ENCODE measurements around the gene KCNQ1.

KCNQ1 gene

GRCh38 chr11:2793701-2794045 lies 348.9 kb downstream of the KCNQ1 start:
- no peak for DNase-seq (ENCODE audit: low read depth in 2 of 2)

GRCh38 chr11:2794046-2794967 lies 349.5 kb downstream of the KCNQ1 start:
- no peak for DNase-seq (ENCODE audit: low read depth in 2 of 2)

- no peak for DNase-seq (ENCODE audit: low read depth in 2 of 2)
These were observed 350.1 kb downstream of the KCNQ1 start for GRCh38 chr11:2794968-2795322.

- DNase-seq (ENCODE audit: low read depth in 2 of 2) = no peak
These were observed 350.7 kb downstream of the KCNQ1 start for GRCh38 chr11:2795491-2795991.

DNA sequence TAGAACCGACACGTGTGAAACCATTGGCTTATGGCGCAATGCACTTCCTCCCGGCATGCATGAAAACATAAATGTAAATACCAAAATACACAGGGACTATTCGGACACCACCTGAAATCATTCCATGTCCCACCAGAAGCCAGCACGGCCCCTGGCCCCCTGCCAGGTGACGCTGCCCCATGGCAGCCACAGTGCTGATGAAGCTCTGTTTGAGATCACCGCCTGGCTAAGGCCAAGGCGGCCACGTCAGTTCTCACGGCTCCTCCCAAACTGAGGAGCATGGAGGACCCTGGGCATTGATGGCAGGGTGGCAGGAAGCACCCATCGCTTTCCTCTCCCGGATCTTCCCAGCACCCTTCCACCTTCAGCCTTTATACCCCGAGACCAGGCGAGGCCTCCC lies 351.3 kb downstream of the KCNQ1 start:
- no peak for DNase-seq (ENCODE audit: low read depth in 2 of 2)

GRCh38 chr11:2796508-2797113 lies 351.8 kb downstream of the KCNQ1 start:
- no peak for DNase-seq (ENCODE audit: low read depth in 2 of 2)

- DNase-seq (ENCODE audit: low read depth in 2 of 2) = no peak
These were observed 352.4 kb downstream of the KCNQ1 start for GRCh38 chr11:2797121-2797711.

DNA sequence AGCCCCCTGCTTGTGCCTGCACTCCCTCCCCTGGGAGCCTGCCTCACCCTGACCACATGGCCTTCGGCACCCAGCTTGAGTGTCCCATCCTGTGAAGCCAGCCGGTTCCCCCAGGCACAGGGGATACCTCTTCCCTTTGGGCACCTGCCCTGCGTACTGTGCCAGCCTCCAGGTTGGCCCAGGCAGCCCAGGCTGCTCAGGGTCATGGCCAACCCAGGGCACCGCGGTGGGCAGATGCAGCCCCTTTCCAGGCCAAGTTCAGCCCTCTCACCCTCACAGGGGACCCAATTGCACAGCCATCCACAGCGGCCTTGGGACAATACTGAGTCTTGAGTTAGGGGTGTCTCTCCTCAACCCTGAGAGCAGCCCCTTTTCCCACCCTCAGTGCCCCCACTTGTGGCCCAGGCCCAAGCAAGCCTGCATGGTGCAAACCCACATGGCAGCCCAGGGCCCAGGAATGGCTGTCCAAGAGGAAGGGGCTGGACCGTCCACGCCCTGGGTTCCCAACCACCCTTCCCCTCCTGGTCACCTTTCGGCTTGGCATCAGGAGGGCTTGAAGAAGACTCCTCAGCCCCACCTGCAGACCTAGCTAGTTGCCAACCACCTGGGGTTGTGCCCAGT lies 353.0 kb downstream of the KCNQ1 start:
- DNase-seq (ENCODE audit: low read depth in 2 of 2) = no peak

- no peak for DNase-seq (ENCODE audit: low read depth in 2 of 2)
These were observed 354.3 kb downstream of the KCNQ1 start for GRCh38 chr11:2798951-2799761.

- DNase-seq (ENCODE audit: low read depth in 2 of 2) = no peak
These were observed 355.3 kb downstream of the KCNQ1 start for GRCh38 chr11:2799881-2800654.

- DNase-seq (ENCODE audit: low read depth in 2 of 2) = no peak
These were observed 356.1 kb downstream of the KCNQ1 start for GRCh38 chr11:2800655-2801531.

GRCh38 chr11:2801711-2802388 lies 357.0 kb downstream of the KCNQ1 start:
- DNase-seq (ENCODE audit: low read depth in 2 of 2) = no peak

- no peak for DNase-seq (ENCODE audit: low read depth in 2 of 2)
These were observed 357.8 kb downstream of the KCNQ1 start for GRCh38 chr11:2802389-2803185.

- DNase-seq (ENCODE audit: low read depth in 2 of 2) = no peak
These were observed 358.6 kb downstream of the KCNQ1 start for GRCh38 chr11:2803186-2804091.

GRCh38 chr11:2804189-2804588 lies 359.4 kb downstream of the KCNQ1 start:
- no peak for DNase-seq (ENCODE audit: low read depth in 2 of 2)

GRCh38 chr11:2804701-2805387 lies 360.0 kb downstream of the KCNQ1 start:
- no peak for DNase-seq (ENCODE audit: low read depth in 2 of 2)

Measured in stimulated activated CD8-positive, alpha-beta memory T cell treated with anti-CD3 and anti-CD28 coated beads, Interleukin-7, amount 100 ng/mL, for 1 hour (primary cell).